Epithelial cell of proximal tubule (primary cell): ENCODE results near the gene SERPINH1. TPM values are rescaled to one million over a fixed set of nuclear protein-coding genes. Genes with fewer than 3 reads are reported as not detected.
A peak's percentile ranks its signal among the peaks of the same experiment; 100 is the strongest.

Source experiments
- DNase-seq: peaks from one replicate; pipeline ENCODE4 v3.0.0-alpha.2; 2011; ENCODE audit warnings: low read depth
- H3K4me3 ChIP-seq: 2 replicates; pipeline ENCODE4 v1.5.1; 2011; ENCODE audit warnings: low read depth, mild to moderate bottlenecking, low read length
- total RNA-seq: library from RNA; depleted of rRNA; stranded (reverse); fragments of >200 nt; gene quantifications from 2 replicates; pipeline ENCODE4 v1.2.3, GENCODE V29; 2015
- TF ChIP-seq, protein P1 (sequence below): conservative IDR thresholded peaks from 2 replicates; pipeline ENCODE4 v1.5.1; 2012; ENCODE audit warnings: low read depth, mild to moderate bottlenecking, low read length

Gene SERPINH1
- total RNA-seq, 1 donor from 2014 or later: 231 TPM

DNA sequence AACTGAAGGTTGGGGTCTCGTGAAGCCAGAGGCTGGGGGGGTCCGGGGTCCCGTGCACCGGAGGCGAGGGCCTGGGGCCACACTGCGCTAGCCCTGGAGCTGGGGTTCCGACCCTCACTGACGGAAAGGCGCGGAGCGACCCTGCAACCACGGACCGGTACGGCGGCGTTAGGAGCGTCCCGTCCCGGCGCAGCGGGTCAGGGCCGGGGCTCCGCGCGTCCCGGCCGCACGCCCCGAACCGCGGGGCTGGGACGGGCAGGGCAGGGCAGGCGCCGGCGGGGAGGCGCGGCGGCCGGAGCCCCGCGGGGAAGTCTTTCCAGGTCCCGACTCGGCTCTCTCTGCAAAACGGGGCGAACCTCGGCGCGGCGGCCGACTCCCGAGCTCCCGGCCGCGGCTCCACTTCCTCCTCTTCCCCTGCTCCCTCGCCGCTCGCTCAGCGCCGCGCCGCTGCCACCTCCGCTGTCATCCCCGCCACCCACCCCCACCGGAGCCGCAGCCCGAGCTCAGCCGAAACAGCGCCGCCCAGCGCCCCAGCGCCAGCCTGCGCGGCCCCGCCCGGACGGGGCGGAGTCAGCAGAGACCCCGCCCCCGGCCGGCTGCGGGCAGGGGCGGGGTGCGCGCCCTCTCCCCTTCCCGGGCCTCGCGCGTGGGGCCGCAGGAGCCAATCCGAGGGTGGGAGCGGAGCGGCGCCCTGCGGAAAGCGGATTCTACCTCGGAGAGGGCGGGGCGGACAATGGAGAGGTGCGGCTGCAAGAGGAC lies 36.4 kb upstream of the SERPINH1 start, which contains the start of gene GDPD5:
GDPD5 (minus strand) TSS at position 509 of the 759 bp plus-strand sequence. CDS start 48,206 bp downstream, outside the sequence.
- TF ChIP-seq, protein P1, sequence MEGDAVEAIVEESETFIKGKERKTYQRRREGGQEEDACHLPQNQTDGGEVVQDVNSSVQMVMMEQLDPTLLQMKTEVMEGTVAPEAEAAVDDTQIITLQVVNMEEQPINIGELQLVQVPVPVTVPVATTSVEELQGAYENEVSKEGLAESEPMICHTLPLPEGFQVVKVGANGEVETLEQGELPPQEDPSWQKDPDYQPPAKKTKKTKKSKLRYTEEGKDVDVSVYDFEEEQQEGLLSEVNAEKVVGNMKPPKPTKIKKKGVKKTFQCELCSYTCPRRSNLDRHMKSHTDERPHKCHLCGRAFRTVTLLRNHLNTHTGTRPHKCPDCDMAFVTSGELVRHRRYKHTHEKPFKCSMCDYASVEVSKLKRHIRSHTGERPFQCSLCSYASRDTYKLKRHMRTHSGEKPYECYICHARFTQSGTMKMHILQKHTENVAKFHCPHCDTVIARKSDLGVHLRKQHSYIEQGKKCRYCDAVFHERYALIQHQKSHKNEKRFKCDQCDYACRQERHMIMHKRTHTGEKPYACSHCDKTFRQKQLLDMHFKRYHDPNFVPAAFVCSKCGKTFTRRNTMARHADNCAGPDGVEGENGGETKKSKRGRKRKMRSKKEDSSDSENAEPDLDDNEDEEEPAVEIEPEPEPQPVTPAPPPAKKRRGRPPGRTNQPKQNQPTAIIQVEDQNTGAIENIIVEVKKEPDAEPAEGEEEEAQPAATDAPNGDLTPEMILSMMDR: peak; percentile 47
- no peak for DNase-seq
- peak within 1 kb of the TSS; percentile 62 for H3K4me3 ChIP-seq

DNA sequence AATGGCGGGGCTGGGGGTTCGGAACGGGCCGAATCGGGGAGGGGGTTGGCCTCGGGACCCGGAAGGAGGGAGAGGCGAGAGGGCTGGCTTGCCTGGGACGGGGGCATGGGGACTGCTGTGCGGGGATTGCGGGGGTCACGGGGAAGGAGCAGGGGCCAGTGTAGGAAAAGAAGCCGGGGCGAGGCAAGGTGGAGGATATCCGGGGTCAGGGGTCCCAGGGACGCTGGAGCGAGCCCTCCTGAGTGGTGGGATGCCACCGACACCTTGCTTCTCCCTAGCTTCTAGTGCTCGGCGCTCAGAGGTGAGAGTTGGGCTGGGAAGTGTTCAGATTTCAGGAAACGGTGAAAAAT lies 35.9 kb upstream of the SERPINH1 start:
- DNase-seq: no peak
- TF ChIP-seq, protein P1: no peak
- H3K4me3 ChIP-seq: peak overlapping the region; percentile 62

DNA sequence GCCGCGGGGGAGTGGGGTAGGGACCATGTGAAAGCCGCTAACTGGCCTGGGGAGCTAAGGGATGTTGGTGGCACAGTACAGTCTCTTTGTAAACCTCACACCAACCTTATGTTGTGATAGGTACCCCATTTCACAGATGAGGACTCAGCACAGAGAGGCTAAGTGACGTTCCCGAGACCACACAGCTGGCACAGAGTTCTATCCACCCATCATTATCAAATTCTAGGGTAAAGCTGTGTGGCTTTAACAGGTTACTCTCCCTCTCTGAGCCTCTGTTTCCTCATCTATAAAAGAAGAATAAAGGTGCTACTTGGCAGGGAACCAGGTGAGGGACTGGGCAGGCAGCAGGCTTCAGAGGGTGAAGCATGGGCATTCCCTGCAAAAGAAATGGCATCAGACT lies 34.9 kb upstream of the SERPINH1 start:
- TF ChIP-seq, protein P1: no peak
- H3K4me3 ChIP-seq: no peak overlapping the region
- no peak for DNase-seq

DNA sequence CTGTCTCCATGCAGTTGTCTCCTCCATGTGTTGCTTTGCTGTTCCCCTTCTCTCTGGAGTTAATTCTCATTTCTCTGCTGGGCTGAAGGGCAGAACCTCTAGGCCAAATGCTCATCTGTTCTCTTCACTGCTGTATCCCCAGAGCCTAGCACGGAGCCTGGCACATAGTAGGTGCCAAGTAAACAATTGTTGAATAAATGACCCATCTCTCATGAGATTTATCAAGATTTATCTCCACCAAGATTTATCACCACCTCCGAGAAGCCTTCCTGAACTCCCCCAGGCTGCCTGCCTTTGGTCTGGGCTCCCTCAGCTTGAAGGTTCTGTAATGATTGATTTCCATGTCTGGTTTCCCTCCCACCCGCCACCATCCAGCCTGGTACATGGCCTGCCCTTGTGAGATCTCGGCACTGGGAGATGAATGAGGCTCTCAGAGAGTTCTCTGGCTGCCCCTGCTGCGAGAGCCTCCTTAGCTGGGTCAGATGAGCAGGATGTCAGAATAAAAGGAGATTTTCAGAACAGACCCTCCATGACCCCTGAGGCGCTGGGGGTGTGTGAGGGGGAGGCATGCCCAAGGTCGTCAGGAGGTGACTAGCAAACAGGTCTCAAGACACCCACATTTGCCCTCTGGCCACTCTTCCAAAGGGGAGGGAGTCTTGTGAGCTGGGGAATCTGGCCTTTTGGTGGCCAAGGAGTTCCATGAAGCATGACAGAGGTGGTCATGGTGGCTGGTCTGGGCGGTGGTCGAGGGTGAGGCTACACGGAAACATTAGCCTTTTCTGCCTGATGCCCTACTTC lies 33.9 kb upstream of the SERPINH1 start:
- no peak overlapping the region for H3K4me3 ChIP-seq
- DNase-seq: no peak
- TF ChIP-seq, protein P1: no peak

DNA sequence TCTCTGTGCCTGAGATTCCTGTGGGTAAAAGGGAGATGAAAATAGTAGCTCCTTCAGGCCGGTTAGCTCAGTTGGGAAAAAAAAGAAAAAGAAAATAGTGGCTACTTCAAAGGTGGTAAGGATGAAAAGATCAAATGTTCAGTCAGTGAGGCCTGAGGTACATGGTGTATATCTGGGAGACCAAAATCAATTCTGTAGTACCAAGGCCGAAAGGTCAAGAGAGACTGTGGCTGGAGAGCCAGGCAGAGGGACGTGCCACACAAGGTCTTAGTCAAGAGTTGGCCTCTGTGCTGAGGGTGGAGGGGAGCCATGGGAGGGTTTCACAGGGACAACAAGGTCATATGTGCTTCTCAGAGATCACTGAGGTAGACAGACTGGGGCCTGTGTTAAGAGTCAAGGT lies 31.5 kb upstream of the SERPINH1 start:
- TF ChIP-seq, protein P1: no peak

DNA sequence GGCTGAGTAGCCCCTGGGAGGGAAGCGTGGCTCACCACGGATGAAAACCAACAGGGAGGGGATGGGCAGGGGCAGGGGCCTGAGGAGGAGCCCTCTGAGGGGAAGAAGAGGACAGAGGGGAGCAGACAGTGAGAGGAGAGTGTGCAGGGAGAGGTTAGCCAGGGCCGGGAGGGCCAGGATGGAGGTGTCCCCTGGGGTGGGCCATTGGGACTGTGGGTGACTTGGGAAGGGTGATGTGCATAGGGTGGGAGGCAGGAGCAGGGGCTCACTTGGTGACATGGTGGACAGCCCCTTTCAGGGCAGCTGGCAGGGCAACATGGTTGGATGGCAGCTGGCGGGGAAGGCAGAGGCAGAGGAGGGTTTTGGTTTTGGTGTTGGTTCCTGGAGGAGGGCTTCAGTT lies 30.7 kb upstream of the SERPINH1 start:
- TF ChIP-seq, protein P1: no peak
- no peak overlapping the region for H3K4me3 ChIP-seq
- no peak for DNase-seq

More for the DNA sequence above, 31.5 kb upstream of the SERPINH1 start:
- no peak for DNase-seq
- H3K4me3 ChIP-seq: no peak overlapping the region
